Ishikawa (cell line): ENCODE results near the gene DNAH2.

ENCODE experiments used
- CREB1 ChIP-seq: IDR thresholded peaks from 2 replicates; pipeline ENCODE4 v1.6.1; 2012; ENCODE audit warnings: low read depth
- FOXM1 ChIP-seq: IDR thresholded peaks from 2 replicates; pipeline ENCODE4 v1.6.1; 2012; ENCODE audit warnings: low read depth, borderline replicate concordance
- TCF12 ChIP-seq: IDR thresholded peaks from 2 replicates; pipeline ENCODE4 v1.6.1; 2012; ENCODE audit warnings: low read depth
- YY1 ChIP-seq: IDR thresholded peaks from 2 replicates; pipeline ENCODE4 v1.6.1; 2012; ENCODE audit warnings: low read depth
- TF ChIP-seq, protein P1 (sequence below): IDR thresholded peaks from 2 replicates; pipeline ENCODE4 v1.6.1; 2012; ENCODE audit warnings: low read depth, mild to moderate bottlenecking

DNA sequence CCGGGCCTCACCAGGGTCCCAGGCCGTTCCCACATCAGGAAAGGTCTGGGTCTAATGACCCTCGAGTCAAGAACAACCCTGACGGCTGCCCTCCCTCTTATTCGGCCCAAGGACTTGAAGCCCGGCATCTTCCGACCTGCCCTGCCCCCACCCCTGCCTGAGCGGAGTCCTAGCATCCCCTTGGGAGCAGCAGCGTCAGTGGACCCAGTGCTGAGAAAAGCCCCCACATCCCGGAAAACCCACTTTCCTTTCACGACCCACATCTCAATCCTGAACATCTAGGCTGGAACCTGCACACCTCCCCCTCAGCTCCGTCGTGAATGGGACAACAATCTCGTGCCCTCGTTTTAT lies 138.1 kb downstream of the DNAH2 start:
- TF ChIP-seq YY1 (no peak), FOXM1 (no peak), TCF12 (no peak), CREB1 (no peak)
- TF ChIP-seq, protein P1, sequence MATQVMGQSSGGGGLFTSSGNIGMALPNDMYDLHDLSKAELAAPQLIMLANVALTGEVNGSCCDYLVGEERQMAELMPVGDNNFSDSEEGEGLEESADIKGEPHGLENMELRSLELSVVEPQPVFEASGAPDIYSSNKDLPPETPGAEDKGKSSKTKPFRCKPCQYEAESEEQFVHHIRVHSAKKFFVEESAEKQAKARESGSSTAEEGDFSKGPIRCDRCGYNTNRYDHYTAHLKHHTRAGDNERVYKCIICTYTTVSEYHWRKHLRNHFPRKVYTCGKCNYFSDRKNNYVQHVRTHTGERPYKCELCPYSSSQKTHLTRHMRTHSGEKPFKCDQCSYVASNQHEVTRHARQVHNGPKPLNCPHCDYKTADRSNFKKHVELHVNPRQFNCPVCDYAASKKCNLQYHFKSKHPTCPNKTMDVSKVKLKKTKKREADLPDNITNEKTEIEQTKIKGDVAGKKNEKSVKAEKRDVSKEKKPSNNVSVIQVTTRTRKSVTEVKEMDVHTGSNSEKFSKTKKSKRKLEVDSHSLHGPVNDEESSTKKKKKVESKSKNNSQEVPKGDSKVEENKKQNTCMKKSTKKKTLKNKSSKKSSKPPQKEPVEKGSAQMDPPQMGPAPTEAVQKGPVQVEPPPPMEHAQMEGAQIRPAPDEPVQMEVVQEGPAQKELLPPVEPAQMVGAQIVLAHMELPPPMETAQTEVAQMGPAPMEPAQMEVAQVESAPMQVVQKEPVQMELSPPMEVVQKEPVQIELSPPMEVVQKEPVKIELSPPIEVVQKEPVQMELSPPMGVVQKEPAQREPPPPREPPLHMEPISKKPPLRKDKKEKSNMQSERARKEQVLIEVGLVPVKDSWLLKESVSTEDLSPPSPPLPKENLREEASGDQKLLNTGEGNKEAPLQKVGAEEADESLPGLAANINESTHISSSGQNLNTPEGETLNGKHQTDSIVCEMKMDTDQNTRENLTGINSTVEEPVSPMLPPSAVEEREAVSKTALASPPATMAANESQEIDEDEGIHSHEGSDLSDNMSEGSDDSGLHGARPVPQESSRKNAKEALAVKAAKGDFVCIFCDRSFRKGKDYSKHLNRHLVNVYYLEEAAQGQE: no peak
